DMS153 treated with DMSO at 0.1 percent for 48 hours (cell line): ENCODE results near the gene TRIL.

ENCODE experiments used
- DNase-seq: peaks from one replicate; lab custom pipeline; 2025; ENCODE audit not compliant: unreplicated experiment; lab: John Stamatoyannopoulos, UW

TRIL gene

GRCh38 chr7:28983396-28984190, 25.5 kb upstream of the TRIL start:
- DNase-seq, result no peak

- DNase-seq, result no peak
These were observed 23.0 kb upstream of the TRIL start for GRCh38 chr7:28981161-28981465.

- no peak for DNase-seq
These were observed 22.5 kb upstream of the TRIL start for GRCh38 chr7:28980451-28981160.

- no peak for DNase-seq
These were observed 21.6 kb upstream of the TRIL start for GRCh38 chr7:28979776-28980175.

- no peak for DNase-seq
These were observed 19.8 kb upstream of the TRIL start for GRCh38 chr7:28977881-28978280.

GRCh38 chr7:28976022-28976421, 17.9 kb upstream of the TRIL start:
- DNase-seq, result no peak

- DNase-seq, result no peak
These were observed 15.5 kb upstream of the TRIL start for GRCh38 chr7:28973591-28973990.

GRCh38 chr7:28964056-28964455, 5.9 kb upstream of the TRIL start:
- no peak for DNase-seq

GRCh38 chr7:28961972-28962371, 3.8 kb upstream of the TRIL start:
- DNase-seq, result no peak

- DNase-seq, result no peak
These were observed 2.1 kb upstream of the TRIL start for GRCh38 chr7:28960071-28960840.

- no peak for DNase-seq
These were observed 834 bp upstream of the TRIL start for GRCh38 chr7:28958980-28959347.

- DNase-seq, result peak; percentile 89
These were observed 337 bp downstream of the TRIL start for GRCh38 chr7:28957751-28958234.

- peak; percentile 92 for DNase-seq
These were observed 923 bp downstream of the TRIL start for GRCh38 chr7:28957064-28957750.

- DNase-seq, result peak; percentile 90
These were observed 1.5 kb downstream of the TRIL start for GRCh38 chr7:28956608-28957063.

- DNase-seq, result peak; percentile 83
These were observed 2.2 kb downstream of the TRIL start for GRCh38 chr7:28955718-28956607.

- DNase-seq, result no peak
These were observed 2.8 kb downstream of the TRIL start for GRCh38 chr7:28955356-28955717.

- DNase-seq, result no peak
These were observed 3.2 kb downstream of the TRIL start for GRCh38 chr7:28954946-28955345.

- DNase-seq, result no peak
These were observed 3.7 kb downstream of the TRIL start for GRCh38 chr7:28954471-28954870.

- no peak for DNase-seq
These were observed 4.5 kb downstream of the TRIL start for GRCh38 chr7:28953633-28954032.

- no peak for DNase-seq
These were observed 16.0 kb downstream of the TRIL start for GRCh38 chr7:28942168-28942567.
